Measurements from ENCODE around the gene ULK2.
"Not testable (repeated sequence)": the region's sequence is repeated elsewhere in the genome, so short reads cannot be mapped to it uniquely, and the experiment has no call there.

Gene ULK2

GRCh38 chr17:19865021-19865420, 2.7 kb downstream of the ULK2 start:
- H3K4me3 ChIP-seq: no peak overlapping the region
- DNase-seq (ENCODE audit: low spot score): no peak
- no peak overlapping the region for H3K27ac ChIP-seq
- no peak for TF ChIP-seq CTCF (IDR thresholded peaks at IDR 0.05)

GRCh38 chr17:19860647-19861177, 7.0 kb downstream of the ULK2 start:
- H3K27ac ChIP-seq; DNase-seq (ENCODE audit: low spot score); H3K4me3 ChIP-seq: not testable (repeated sequence)

DNA sequence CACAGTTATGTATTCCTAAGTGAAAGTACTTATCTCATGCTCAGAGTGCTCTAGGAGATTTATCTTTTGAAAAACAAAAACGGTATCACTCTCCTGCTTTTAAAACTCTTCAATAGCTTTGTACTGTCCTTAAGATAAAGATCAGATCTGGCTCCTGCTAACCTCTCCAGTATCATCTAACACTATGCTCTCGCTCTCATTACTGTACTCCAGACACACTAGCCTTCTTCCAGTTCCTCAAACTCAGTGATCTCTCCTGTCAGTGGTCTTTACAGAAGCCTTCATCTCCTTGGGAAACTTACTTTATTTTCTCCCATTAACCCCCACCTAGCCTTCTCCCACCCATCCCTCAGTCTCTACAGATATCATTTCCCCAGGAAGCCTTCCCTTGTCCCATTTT, 10.1 kb downstream of the ULK2 start:
- no peak overlapping the region for H3K4me3 ChIP-seq
- no peak overlapping the region for H3K27ac ChIP-seq
- DNase-seq (ENCODE audit: low spot score): no peak
- TF ChIP-seq CTCF (IDR thresholded peaks at IDR 0.05): no peak

GRCh38 chr17:19833914-19834313, 33.8 kb downstream of the ULK2 start:
- no peak for DNase-seq (ENCODE audit: low spot score)
- H3K4me3 ChIP-seq: no peak overlapping the region
- no peak for TF ChIP-seq CTCF (IDR thresholded peaks at IDR 0.05)

GRCh38 chr17:19830061-19830460, 37.7 kb downstream of the ULK2 start:
- TF ChIP-seq CTCF (IDR thresholded peaks at IDR 0.05): no peak
- H3K4me3 ChIP-seq: no peak overlapping the region
- no peak for DNase-seq (ENCODE audit: low spot score)
- H3K27ac ChIP-seq: no peak overlapping the region

More at GRCh38 chr17:19833914-19834313, 33.8 kb downstream of the ULK2 start:
- no peak overlapping the region for H3K27ac ChIP-seq

DNA sequence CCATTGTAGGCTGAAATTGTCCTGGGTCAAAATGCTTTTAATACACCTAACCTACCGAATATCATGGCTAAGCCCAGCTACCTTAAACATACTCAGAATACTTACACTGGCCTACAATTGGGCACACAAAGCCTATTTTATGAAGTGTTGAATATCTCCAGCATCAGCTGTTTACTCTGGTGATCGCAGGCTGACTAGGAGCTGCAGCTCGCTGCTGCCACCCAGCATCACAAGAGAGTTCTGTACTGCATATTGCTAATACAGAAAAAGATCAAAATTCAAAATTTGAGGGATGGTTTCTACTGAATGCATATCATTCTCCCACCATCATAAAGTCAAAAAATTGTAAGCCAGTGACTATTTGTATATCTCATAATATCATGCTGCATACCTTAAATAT, 55.3 kb downstream of the ULK2 start:
- H3K27ac ChIP-seq: no peak overlapping the region
- no peak for DNase-seq (ENCODE audit: low spot score)
- no peak overlapping the region for H3K4me3 ChIP-seq
- no peak for TF ChIP-seq CTCF (IDR thresholded peaks at IDR 0.05)

DNA sequence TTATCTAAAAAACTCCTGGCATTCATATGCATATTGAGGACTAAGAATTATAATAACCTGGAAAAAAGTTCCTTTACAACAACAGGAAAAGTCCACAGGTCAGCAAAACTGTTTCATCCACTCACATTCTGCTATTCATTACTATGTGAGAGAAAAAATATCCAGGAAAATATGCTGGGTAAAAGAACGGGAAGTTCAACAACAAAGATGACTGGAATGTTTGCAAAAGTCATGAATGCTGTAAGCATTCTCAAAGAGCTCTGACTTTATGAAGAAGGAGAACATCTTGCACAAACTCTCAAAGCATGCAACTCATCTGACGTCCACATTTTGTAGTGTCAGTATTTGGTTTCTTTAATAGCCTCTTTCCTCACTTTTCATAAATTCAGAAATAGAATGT, 62.7 kb downstream of the ULK2 start:
- DNase-seq (ENCODE audit: low spot score): no peak
- TF ChIP-seq CTCF (IDR thresholded peaks at IDR 0.05): no peak

DNA sequence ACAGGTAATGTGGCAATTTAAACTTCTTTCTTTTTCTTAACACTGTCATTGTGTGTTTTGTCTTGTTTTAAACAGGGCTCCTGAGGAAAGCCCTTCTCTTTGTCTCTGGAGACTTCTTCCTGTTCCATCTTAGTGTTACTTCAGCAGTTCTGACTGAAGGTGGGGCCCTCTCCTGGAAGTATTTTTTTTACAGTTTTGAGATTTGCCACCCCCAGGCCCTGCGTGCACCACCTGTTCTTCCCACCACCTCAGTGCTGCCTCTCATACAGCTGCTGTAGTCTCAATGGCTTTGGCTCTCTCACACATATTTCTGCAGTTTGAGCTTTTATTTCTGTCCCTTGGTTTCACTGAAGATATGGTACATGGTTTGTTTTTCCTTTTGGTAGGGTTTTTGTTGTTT, 67.2 kb downstream of the ULK2 start:
- TF ChIP-seq CTCF (IDR thresholded peaks at IDR 0.05): no peak
- Histone ChIP-seq H3K4me3 (no peak overlapping the region), H3K27ac (no peak overlapping the region)
- no peak for DNase-seq (ENCODE audit: low spot score)

More for the DNA sequence above, 62.7 kb downstream of the ULK2 start:
- peak overlapping the region in 1 of 2 donors; percentile 63 for H3K27ac ChIP-seq
- no peak overlapping the region for H3K4me3 ChIP-seq

All from coronary artery (tissue), 2 donors.